SW 1271 (cell line): ENCODE results near the gene GLRA1.

ENCODE experiments used
- DNase-seq, 2 experiments: peaks; one replicate each; lab custom pipeline; 2025; lab: John Stamatoyannopoulos, UW

GLRA1 gene

GRCh38 chr5:151924564-151925301 is at the start of gene GLRA1:
Gene GLRA1, minus strand, starts transcription at chr5:151924851. Its CDS starts 302 bp downstream, at chr5:151924549.
- DNase-seq, result no peak

- DNase-seq, result no peak
These were observed 46.2 kb upstream of the GLRA1 start for GRCh38 chr5:151970885-151971284.

- no peak for DNase-seq
These were observed 43.2 kb upstream of the GLRA1 start for GRCh38 chr5:151967865-151968264.

DNA sequence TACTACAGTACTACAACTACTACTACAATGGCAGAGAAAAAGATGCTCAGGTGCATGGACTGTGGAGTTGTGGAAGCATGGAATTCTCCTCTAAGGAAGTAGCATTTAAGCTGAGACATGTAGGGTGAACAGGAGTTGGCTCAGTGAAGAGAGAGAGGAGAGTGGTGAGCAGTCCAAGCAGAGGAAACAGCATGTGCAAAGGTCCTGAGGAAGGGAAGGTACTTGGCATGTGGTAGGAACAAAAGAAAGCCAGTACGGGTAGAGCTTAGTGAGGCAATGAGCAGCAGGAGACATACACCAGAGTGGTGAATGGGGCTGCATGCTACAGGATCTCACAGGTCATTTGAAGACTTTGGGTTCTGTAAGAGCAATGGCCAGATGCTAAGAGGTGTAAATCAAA is 41.4 kb upstream of the GLRA1 start:
- no peak for DNase-seq

GRCh38 chr5:151964471-151964870 is 39.8 kb upstream of the GLRA1 start:
- DNase-seq, result no peak

DNA sequence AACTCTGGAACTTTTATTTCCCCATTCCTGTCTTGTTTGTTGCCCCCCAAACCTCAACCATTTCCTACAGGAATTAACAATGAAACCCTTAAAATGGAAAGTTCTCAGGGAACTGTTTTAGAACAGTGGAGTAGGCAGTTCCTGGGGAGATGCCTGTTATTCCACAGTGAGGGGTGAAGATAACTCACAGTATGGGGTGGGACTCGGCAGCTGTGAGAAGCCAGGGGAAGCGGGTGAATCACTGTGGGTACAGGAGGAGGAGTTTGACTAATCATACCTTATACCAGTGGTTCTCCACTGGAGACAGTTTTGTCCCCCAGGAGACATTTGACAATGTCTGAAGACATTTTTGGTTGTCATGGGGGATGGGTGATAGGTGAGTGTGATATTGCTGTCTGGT is 36.9 kb upstream of the GLRA1 start:
- DNase-seq, result no peak

GRCh38 chr5:151958111-151958510 is 33.5 kb upstream of the GLRA1 start:
- DNase-seq, result no peak

DNA sequence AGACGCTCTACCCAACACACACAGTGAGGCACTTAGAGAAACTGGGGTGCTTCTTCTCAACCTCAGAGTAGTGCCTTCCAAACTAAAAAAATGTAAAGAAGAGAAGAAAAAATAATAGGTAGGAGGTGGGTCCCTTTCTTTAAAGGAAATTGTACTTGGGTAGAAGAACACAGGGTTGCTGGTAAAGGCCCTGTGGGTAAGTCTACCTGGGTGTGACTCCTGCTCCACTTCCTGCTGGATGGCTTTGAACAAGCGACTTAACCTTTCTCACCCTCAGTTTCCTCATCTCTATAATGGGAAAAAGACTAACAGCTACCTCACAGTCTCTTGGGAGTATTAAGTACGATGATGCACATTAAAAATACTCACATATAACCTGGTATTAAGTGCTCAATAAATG is 32.1 kb upstream of the GLRA1 start:
- DNase-seq, result no peak

- DNase-seq, result no peak
These were observed 29.6 kb upstream of the GLRA1 start for GRCh38 chr5:151954255-151954654.

- no peak for DNase-seq
These were observed 29.2 kb upstream of the GLRA1 start for GRCh38 chr5:151953833-151954232.

DNA sequence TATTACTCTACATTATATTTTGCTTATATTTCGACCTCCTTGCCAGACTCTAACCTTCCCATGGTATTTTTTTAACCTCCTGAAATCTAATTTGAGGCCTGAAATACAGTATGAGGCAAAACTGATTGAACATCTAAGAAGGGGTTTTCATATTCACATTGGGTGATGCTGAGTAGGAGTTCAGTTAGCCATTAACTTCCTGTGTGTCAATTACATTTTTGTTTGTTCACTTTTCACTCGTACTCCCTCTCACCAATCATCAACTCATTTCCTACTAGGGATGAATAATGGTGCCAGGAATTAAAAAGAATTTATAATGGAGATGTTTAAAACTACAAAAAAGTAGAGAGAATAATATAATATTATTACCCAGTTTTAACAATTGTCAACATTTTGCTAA is 27.6 kb upstream of the GLRA1 start:
- DNase-seq, result no peak

- DNase-seq, result no peak
These were observed 26.1 kb upstream of the GLRA1 start for GRCh38 chr5:151950706-151951105.

- no peak for DNase-seq
These were observed 25.2 kb upstream of the GLRA1 start for GRCh38 chr5:151949701-151950308.

- no peak for DNase-seq
These were observed 24.5 kb upstream of the GLRA1 start for GRCh38 chr5:151949113-151949512.

GRCh38 chr5:151947931-151948608 is 23.4 kb upstream of the GLRA1 start:
- no peak for DNase-seq

DNA sequence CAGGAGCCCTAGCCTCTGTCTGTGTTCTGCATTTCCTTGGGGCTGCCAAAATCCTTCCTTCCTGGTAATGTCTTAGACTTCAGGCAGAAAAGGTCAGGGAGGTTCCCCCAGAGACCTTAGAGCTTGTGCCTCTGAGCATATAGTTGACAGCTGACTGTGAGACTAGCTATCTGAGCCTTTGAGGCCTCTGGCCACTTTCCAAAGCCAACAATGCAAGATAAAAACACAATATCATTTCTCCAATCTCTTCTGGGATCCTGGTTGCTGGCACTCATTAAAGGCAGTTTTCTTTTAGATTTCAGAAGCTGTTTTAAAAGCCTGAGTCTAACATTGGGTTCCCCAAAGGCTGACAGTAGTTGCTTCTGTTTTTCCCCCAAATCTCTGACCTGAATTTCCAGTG is 13.2 kb upstream of the GLRA1 start:
- DNase-seq, result no peak

GRCh38 chr5:151935135-151935695 is 10.6 kb upstream of the GLRA1 start:
- DNase-seq, result no peak

- no peak for DNase-seq
These were observed 6.6 kb upstream of the GLRA1 start for GRCh38 chr5:151931260-151931659.

GRCh38 chr5:151926188-151926587 is 1.5 kb upstream of the GLRA1 start:
- DNase-seq, result no peak

DNA sequence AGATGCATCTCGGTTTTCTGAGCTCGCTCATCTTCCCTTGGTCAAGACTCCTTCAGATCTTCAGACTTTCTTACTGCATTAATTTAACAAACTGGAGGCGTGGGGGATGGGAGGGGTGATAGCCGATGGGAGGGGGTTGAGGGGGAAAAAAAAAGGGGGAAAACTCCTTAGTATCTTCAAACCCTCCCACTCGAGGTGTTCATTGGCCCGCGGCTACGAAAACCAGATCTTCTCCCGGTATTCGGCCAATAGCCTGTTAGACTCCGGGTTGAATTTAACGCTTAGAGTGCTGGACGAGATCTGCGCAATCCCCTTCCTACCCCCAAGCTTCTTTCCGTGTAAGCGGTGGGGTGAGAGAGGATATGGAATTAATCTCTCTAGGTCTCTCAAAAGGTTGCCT is 689 bp upstream of the GLRA1 start:
- DNase-seq, result no peak

GRCh38 chr5:151923866-151924476 is 680 bp downstream of the GLRA1 start:
- DNase-seq, result no peak

GRCh38 chr5:151921916-151922315 is 2.7 kb downstream of the GLRA1 start:
- no peak for DNase-seq

DNA sequence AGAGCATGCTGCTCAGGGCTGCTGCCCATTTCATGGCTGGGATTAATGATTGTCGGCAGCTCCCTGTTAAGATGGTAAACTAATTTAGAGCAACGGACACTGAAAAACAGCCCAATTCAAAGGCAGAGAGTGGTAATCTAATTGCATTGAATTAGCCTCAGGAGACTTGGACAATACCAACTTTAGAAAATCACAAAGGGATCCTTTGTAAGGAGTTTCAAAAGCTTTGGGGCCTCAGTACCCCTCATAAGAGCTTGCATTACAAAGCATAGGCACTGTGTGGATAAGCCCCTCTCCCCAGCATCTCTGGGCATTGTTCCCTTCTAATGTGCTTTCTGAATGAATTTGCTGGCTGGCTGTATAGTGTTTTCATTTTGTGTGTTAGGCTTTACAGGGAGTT is 6.7 kb downstream of the GLRA1 start:
- DNase-seq, result no peak
